HG02588 (cell line): ENCODE measurements around the gene AQP7.
"Not testable (repeated sequence)": the region's sequence is repeated elsewhere in the genome, so short reads cannot be mapped to it uniquely, and the experiment has no call there.

ENCODE experiments used
- ATAC-seq: cut with Tn5 transposase; IDR thresholded peaks from one replicate; pipeline ENCODE4 v1.9.1; 2021; ENCODE audit warnings: mild to moderate bottlenecking, moderate library complexity; ENCODE audit not compliant: unreplicated experiment

Gene AQP7

DNA sequence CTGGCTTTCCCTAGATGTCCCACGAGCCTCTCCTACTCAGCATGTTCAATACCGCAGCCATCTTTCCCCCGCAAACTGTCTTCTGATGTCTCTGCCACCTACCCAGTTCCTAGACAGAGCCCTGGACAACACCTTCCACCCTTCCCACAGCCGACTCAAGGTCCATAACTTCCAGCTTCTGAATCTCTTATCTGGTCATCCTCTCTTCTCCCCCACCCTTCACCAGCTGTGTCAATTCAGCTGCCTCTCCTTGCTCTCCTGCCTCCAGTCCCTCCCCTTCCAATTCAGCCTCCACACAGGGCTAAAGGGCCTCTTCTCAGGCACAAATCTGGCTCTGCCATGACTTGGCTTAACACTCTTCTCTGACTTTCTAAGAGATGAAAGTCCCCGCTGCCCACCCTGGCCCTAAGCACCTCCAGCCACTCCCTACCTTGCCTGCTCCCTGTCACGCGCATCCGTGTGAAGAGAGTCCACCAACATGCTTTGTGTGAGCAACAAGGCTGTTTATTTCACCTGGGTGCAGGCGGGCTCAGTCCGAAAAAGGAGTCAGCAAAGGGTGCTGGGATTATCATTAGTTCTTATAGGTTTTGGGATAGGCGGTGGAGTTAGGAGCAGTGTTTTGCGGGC, 25.2 kb downstream of the AQP7 start:
- no peak for ATAC-seq

DNA sequence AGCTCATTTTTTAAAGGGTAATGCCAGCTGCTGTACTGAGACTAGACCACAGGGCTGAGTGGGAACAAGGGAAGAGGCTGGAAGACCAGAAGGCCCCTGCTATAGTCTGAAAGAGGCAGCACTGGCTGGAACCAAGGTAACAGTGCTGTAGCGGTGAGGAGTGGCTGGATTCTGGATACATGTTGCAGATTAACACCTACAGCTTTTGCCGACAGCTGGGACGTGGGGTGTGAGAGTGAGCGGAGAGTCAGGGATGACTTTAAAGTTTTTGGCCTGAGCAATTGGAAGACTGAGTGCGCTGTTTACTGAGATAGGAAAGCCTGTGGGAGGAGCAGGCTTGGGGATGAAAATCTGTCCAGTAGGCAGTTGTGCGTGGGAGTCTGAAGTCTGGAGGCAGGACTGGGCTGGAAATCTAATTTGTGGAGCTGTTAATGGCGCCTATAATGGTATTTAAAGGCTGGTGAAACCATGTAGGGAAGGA, 26.5 kb downstream of the AQP7 start:
- no peak for ATAC-seq

- ATAC-seq, result no peak
Measured at GRCh38 chr9:33375238-33375840, 27.0 kb downstream of the AQP7 start.

GRCh38 chr9:33374634-33375237, 27.6 kb downstream of the AQP7 start:
- ATAC-seq, result no peak

DNA sequence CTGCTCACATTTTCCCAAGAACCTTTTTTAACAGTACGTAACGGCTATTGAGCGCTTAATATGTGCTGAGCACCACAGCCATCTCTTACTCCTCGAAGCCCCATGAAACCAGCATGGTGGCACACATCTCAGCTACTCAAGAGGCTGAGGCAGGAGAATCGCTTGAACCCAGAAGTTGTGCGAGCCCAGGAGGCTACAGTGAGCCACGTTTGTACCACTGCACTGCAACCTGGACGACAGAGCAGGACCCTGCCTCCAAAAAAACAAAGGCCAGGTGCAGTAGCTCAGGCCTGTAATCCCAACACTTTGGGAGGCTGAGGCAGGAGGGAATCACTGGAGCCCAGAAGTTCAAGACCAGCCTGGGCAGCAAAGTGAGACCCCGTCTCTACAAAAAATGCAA, 28.2 kb downstream of the AQP7 start:
- ATAC-seq, result no peak

GRCh38 chr9:33372900-33373299, 29.5 kb downstream of the AQP7 start:
- no peak for ATAC-seq

DNA sequence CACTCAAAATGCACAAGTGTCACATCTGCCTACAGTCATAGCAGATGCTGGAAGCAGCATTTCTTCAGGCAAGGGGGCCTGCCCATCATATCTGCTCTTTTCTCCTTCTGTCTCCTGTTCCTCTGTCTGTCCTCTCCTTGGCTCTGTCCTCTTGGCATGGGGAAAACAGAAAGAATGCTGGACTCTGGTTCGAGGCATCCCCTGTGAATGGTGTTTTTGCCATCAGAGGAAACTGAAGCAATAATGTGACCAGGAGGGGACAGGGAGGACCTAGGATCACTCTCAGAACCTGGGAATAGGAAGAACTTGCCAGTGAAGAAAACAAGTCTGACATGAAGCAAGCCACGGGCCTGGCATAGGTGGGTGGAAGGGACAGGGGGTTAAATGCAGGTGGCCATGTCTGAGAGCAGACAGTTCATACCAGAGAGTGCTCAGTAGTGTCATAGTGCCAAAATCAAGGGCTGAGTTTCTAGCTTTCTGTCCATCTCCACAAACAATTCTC, 35.3 kb downstream of the AQP7 start:
- no peak for ATAC-seq

- ATAC-seq, result not testable (repeated sequence)
Measured at GRCh38 chr9:33364814-33365213, 37.6 kb downstream of the AQP7 start.

- ATAC-seq, result no peak
Measured at GRCh38 chr9:33364127-33364526, 38.2 kb downstream of the AQP7 start.

DNA sequence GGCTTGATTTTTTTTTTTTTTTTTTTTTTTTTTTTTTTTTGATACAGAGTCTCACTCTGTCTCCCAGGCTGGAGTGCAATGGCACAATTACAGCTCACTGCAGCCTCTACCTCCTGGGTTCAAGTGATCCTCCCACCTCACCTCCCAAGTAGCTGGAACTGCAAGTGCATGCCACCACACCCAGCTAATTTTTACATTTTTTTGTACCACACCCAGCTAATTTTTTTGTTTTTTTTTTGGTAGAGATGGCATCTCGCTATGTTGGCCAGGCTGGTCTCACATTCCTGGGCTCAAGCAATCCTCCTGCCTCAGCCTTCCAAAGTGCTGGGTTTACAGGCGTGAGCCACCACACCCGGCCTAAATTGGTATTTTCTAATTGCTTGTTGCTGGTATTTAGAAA, 43.7 kb downstream of the AQP7 start:
- ATAC-seq, result not testable (repeated sequence)

DNA sequence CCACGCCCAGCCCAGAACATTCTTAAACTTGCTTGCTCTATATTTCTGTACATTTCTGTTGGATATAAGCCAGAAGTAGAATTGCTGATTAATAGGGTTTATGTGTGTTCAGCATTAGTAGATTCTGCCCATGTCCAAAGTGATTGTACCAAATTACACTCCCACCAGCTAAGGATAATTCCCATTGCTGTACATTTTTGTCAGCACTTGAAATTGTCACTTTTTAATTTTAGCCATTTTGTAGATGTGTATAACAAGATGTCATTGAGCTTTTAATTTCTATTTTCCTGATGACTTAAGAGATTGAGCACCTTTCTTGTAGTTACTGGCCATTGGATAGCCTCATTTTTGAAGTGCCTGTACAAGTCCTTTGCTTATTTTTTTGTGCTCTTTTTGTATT, 46.4 kb downstream of the AQP7 start:
- no peak for ATAC-seq

GRCh38 chr9:33354651-33355211, 47.6 kb downstream of the AQP7 start:
- no peak for ATAC-seq

DNA sequence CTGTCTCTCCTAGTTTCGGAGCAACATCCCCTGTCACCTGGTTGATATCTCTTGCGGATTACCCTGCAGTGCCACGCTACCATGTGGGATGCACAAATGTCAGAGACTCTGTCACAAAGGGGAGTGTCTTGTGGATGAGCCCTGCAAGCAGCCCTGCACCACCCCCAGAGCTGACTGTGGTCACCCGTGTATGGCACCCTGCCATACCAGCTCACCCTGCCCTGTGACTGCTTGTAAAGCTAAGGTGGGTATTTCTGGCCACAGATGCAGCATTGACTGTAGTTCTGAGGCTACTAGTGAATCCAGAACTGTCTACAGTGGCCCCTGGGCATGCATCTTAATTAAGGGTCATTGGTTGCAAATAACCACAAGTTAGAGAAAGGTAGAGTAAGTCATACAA, 50.8 kb downstream of the AQP7 start:
- ATAC-seq, result no peak

DNA sequence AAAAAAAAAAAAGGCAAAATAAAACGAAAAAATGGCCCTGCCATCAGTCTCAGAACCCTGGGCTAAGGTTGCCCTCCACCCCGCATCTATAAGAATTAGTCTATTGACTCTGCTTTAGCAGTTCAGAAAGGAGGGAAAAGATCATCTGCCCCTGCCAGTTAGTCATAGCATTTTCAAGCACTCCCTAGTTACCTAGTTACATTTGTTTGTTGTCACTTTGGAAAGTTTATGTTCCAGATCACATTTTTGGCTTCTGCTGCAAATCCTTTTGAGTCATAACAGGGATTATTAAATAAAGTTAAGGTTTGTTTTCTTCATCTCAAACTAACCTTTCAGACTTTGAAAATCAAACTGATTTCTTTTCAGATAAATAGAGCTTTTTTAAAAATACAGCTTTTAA, 52.1 kb downstream of the AQP7 start:
- ATAC-seq, result no peak

DNA sequence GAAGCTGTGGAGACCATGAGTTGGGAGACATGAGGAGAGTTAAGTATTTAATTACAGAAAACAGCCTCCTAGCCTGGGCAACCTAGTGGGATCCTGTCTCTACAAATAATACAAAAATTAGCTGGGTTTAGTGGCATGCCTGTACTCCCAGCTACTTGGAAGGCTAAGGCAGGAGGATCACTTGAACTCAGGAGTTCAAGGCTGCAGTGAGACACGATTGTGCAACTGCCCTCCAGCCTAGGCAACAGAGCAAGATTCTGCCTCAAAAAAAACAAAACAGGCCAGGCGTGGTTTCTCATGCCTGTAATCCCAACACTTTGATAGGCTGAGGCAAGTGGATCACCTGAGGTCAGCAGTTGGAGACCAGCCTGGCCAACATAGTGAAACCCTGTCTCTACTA, 52.6 kb downstream of the AQP7 start:
- ATAC-seq, result no peak

- no peak for ATAC-seq
Measured at GRCh38 chr9:33348998-33349397, 53.4 kb downstream of the AQP7 start.

DNA sequence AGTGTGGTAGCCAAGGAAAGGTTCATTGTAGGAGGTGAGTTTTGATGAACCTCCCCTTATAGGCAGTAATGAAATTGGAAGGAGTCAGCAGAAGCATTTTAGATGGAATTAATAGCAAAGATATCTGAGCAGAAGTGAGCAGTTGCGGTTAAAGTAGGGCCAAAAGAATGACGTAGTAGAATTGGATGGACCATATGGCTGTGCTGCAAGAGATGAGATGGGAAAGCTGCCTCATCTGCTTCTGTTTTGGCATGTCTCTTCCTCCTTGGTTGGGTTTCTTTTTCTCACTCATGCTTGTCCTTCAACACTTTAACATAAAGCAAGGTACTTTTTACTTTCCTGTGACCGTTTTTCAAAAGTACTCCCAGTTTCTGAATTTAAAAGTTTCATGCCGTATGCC, 55.8 kb downstream of the AQP7 start:
- no peak for ATAC-seq

GRCh38 chr9:33344145-33344544, 58.2 kb downstream of the AQP7 start:
- no peak for ATAC-seq

DNA sequence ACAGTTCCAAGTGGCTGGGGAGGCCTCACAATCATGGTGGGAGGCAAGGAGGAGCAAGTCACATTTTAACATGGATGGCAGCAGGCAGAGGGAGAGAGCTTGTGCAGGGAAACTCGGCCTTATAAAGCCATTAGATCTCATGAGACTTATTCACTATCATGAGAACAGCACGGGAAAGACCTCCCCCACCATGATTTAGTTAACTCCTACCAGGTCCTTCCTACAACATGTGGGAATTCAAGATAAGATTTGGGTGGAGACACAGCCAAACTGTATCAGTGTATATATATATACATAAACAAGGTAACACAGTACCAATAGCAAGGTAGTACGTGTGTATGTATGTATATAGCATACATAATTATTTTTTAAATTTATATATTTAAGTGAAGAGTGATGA, 61.2 kb downstream of the AQP7 start:
- no peak for ATAC-seq

DNA sequence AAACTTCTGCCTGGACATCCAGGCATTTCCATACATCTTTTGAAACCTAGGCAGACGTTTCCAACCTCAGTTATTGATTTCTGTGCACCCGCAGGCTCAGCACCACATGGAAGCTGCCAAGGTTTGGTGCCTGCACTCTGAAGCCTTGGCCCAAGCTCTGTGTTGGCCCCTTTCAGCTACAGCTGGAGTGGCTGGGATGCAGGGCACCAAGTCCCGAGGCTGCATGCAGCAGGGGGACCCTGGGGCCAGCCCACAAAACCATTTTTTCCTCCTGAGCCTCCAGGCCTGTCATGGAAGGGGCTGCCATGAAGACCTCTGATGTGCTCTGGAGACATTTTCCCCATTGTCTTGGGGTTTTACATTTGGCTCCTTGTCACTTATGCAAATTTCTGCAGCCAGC, 62.2 kb downstream of the AQP7 start:
- ATAC-seq, result no peak
